WI38 (cell line): ENCODE results near the gene LMAN2.
"Not testable (repeated sequence)": the region's sequence is repeated elsewhere in the genome, so short reads cannot be mapped to it uniquely, and the experiment has no call there.

Experiments
- H3K4me3 ChIP-seq: 2 replicates; pipeline ENCODE4 v1.5.1; 2011; ENCODE audit warnings: low read depth, mild to moderate bottlenecking, control low read depth, low read length
- TF ChIP-seq, protein P1 (sequence below): IDR thresholded peaks from 2 replicates; pipeline ENCODE4 v1.5.1; 2012; ENCODE audit warnings: low read depth, mild to moderate bottlenecking, control low read depth, low read length

The LMAN2 gene

DNA sequence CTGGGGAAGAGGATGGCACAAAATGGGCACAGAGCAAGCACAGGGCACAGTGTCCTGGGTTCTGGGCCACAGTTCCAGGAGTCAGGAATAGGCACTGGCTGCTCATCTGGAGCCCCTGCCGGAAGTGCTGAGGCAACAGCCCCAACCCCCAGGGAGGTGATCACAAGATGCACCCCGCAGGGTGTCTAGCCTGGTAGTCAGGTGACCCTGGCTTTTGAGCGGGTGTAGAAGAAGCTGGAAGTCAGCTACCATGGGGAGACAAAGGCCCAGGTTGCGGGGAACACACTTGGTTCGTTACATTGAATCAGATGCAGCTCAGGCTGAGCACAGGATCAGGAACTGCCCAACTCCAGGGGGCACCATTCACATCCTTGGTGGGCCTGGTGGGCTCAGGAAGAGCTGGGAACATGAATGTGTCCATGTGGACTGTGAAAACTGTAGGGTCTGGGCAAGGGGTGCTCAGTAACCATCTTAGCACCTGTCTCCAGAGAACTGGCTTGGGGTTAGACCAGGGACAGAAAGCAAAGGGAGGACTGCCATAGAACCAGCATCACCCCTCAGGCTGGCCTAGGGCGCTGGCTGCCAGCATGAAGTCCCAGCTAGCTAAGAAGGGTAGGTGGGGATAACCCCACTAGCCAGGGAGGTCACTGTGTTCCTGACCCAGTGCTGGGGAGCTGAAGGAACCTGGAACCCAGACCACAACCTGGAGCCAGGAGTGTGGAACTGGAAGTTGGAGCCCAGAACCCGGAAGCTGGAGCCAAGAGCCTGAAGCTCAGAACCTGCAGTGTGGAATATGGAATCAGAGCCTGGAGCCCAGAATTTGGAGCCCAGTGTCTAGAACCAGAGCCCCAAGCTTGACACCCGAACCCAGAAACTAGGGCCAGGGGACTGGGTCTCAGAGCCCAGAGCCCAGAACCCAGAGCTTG, 26.6 kb upstream of the LMAN2 start:
- no peak overlapping the region for H3K4me3 ChIP-seq
- TF ChIP-seq, protein P1, sequence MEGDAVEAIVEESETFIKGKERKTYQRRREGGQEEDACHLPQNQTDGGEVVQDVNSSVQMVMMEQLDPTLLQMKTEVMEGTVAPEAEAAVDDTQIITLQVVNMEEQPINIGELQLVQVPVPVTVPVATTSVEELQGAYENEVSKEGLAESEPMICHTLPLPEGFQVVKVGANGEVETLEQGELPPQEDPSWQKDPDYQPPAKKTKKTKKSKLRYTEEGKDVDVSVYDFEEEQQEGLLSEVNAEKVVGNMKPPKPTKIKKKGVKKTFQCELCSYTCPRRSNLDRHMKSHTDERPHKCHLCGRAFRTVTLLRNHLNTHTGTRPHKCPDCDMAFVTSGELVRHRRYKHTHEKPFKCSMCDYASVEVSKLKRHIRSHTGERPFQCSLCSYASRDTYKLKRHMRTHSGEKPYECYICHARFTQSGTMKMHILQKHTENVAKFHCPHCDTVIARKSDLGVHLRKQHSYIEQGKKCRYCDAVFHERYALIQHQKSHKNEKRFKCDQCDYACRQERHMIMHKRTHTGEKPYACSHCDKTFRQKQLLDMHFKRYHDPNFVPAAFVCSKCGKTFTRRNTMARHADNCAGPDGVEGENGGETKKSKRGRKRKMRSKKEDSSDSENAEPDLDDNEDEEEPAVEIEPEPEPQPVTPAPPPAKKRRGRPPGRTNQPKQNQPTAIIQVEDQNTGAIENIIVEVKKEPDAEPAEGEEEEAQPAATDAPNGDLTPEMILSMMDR, result no peak

DNA sequence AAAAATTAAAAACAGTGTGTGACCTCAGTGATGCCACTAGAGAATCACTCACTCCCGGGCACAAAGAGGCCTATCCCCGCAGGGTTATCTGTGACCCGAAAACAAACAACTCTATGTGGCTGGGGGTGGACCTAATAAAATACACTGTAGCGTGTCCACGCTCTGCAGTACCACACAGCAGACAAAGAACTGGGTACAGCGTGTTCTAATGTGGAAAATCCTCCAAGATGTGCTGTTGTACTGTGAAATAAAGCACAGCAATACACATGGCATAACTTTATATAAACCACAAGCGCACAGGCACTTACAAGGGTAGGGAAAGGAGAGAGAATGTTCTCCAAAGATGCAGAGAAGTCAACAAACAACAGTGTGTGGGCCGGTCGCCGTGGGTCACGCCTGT, 24.6 kb upstream of the LMAN2 start:
- TF ChIP-seq, protein P1, result no peak
- H3K4me3 ChIP-seq, result no peak overlapping the region

DNA sequence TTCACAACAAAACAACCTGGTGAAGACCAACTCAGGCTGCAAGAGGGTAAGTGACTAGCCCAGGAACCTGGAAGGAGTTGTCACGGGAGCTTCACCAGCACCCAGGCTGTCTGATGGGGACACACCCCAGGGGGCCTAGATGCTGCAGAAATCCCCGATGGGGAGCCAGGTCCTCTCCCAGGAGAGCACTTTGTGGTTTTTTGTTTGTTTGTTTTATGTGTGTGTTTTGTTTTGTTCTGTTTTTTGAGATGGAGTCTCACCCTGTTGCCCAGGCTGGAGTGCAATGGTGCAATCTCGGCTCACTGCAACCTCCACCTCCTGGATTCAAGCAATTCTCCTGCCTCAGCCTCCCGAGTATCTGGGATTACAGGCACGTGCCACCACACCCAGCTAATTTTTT, 24.0 kb upstream of the LMAN2 start:
- H3K4me3 ChIP-seq, result not testable (repeated sequence)

DNA sequence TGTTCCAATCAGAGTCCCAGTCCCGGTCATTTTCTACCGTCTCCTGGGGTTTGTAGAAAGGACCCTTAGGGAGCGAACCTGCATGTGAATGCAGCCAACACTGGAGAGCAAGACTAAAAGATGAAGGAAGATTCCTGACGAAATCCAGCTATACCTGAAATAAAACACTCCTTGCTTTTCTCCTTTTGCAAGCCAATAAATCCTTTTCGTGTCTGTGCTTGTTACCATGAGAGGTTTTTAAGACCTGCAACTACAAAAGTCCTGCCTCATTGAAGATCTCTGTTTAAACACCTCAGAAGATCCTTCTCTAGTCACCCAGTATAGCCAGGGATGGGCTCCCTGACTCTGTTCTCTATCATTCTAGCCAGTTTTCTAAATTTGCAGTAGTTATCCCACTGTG, 22.7 kb upstream of the LMAN2 start:
- no peak overlapping the region for H3K4me3 ChIP-seq
- TF ChIP-seq, protein P1, result no peak

DNA sequence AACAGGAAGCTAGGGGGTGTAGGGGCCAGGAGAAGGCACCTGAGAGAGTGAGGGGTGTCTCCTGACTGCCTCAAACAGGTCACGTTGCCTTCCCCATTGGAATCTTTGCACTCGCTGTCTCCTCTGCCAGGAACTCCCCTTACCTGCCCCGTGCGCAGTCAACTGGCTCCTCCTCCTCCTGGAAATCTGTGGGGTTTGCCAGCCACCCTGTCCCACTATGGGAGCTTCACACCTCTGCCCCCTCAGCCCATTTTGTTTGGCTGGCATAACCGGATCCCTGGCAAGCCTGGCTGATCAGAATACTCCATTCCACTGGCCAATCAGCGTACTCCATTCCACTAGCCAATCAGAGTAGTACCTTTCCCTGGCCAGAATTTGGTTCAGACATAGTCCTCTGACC, 22.3 kb upstream of the LMAN2 start:
- H3K4me3 ChIP-seq, result no peak overlapping the region
- TF ChIP-seq, protein P1, result no peak

DNA sequence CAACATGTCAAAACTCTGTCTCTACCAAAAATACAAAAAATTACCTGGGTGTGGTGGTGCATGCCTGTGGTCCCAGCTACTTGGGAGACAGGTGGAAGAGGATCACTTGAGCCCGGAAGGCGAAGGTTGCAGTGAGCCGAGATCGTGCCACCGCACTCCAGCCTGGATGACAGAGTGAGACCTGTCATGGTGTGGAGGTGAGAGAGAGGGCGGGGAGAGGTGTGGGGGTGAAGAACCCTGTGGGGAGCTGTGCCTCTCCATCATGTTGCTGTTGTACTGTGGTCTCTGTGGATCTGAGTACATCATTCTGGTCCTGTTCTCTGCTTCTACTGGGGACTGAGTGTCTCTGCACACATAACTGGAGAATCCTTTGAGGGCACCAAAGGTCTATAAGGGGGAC, 21.4 kb upstream of the LMAN2 start:
- TF ChIP-seq, protein P1, result no peak

DNA sequence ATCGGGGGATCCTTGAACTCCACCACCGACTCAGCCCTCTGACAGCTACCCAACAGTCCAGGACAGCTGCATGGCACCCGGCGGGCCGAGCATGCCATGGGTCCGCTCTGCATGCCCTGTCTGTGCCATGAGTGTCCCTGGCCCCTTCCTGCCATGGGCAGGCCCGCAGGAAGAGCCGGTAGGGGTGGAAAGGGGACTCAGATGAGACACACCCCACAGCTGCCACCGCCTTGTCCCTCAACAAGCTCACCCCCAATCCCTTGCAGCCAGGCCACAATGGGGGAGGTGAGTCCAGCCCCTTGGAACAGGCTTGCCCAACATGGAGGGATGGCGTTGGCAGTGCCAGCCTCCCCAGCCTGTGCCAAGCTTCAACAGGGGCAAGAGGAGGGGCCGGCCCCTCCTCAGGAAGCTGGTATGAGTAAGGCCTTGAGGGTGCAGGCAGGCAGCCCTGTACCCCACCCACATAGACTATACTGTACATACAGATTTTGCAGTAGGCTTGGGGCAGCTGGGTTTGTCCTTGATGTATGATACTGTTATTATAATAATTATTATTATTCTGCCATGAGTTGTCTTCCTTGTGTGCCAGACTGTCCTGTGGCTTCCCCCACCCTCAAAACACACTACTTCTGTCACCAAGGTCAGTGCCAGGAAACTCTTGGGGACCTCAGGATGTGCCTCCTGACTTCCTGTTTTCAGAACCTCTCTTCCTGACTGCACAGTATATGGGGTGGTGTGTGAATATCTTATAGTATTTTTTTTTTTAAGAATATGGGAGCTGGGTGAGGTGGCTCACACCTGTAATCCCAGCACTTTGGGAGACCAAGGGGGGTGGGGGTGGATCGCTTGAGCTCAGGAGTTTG, 20.8 kb upstream of the LMAN2 start:
- TF ChIP-seq, protein P1, result no peak
- H3K4me3 ChIP-seq, result no peak overlapping the region

More for the DNA sequence above, 21.4 kb upstream of the LMAN2 start:
- H3K4me3 ChIP-seq, result no peak overlapping the region
